GM18508 (cell line): ENCODE measurements around the gene CECR2.

Source experiments
- ATAC-seq: cut with Tn5 transposase; IDR thresholded peaks from one replicate; pipeline ENCODE4 v1.9.1; 2021; ENCODE audit warnings: moderate number of reproducible peaks; ENCODE audit not compliant: insufficient read depth, unreplicated experiment

The CECR2 gene

DNA sequence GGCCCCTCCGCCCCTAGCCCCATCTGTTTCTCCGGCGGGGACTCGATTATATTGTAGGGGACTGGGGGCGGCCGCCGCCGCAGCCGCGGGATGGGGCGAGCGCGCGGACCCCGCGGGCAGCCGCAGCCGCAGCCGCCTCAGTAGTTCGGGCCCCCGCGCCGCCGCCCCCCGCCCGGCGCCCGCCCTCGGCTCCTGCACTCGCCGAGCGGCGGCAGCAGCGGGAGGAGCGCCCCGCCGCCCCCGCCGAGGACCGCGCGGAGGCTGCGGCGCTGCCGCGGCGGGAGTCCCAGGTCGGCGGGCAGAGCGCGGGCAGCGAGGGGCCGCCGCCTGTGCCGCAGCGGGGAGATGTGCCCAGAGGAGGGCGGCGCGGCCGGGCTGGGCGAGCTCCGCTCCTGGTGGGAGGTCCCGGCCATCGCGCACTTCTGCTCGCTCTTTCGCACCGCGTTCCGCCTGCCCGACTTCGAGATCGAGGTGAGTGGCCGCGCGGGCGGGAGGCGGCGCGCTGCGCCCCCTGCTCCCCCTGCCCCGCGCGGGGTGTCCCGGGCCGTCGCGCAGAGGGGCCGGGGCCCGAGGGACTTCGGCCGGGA is at the start of gene CECR2:
Gene CECR2, plus strand, starts transcription at position 22 of the 587 bp plus-strand sequence. Its CDS starts 324 bp downstream, at position 346.
- ATAC-seq = no peak

DNA sequence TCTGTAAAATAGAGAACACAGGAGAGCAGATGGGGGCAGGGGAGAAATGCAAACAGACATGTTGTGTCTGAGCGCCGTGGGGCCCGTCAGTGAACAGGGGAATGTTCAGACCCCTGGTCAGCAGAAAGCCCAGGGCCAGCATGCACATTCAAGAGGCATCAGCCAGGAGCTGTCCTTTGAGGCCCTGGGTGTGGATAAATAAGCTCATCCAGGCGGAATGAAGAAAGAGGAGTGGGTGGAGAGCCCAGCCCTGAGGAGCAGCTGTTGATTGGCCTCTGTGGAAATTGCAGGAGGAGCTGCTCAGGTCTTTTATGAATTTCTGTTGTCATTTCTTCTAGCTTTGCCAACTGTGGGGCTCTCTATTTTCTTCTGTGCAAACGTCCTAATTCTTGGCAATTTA is 49.7 kb upstream of the CECR2 start:
- no peak for ATAC-seq

DNA sequence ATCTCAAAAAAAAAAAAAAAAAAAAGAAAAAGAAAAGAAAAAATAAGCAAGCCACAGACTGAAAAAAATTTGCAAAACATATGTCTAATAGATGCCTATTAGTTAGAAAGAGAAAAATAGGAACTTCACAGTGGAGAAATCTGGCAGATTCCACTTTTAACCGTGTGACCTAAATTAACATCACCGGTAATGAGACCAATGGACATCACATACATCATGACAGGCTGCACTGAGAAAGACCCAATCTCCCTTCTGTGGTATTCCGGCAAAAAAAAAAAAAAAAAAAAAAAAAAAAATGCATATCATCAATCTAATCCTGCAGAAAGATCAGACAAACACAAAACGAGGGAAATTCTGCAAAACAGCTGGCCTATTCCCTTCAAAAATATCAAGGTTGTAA is 46.7 kb upstream of the CECR2 start:
- ATAC-seq = no peak

DNA sequence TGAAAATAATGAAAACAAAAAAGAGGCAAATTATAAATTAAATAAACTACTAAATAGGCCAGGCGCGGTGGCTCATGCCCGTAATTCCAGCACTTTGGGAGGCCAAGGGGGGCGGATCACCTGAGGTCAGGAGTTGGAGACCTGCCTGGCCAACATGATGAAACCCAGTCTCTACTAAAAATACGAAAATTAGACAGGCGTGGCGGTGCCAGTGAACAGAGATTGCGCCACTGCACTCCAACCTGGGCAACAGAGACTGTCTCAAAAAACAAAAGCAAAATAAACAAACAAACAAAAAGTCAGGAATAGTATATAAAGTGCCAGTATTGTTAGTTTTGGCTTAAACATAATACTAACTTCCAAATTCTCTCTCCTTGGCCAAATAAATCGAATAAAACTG is 37.6 kb upstream of the CECR2 start:
- ATAC-seq = no peak

DNA sequence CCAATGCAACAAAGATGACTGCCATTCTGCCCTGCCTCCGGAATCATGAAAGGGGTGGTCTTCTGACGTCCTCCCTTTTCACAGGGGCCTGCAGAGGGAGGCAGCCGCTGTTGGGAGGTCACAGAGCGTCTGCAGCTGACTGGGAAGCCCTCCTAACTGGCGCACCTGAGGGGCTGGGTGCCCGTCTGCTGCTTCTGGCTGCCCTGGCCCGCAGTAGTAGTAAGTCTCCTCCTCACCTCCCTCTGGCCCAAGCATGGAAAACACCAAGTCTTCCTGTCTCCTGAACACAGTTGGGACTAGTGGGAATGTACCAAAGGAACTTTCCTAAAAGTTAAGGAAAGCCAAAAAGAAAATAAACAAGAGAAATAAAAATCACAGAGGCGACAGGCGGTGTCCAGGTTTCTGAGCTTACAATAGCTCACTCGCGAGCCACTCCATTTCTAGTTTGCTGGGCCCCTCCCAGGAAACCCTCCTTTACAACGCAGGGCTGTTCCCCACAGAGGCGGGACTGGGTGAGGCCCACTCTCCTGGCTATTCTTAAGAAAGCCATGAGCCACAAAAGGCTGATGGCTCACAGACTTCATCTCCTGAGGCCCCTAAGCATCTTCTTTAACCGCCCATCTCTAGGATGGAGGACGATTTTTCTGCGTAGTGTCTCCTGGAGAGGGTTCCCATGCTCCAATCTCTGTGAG is 37.0 kb upstream of the CECR2 start:
- no peak for ATAC-seq

GRCh38 chr22:17334059-17334458 is 35.2 kb upstream of the CECR2 start:
- no peak for ATAC-seq

DNA sequence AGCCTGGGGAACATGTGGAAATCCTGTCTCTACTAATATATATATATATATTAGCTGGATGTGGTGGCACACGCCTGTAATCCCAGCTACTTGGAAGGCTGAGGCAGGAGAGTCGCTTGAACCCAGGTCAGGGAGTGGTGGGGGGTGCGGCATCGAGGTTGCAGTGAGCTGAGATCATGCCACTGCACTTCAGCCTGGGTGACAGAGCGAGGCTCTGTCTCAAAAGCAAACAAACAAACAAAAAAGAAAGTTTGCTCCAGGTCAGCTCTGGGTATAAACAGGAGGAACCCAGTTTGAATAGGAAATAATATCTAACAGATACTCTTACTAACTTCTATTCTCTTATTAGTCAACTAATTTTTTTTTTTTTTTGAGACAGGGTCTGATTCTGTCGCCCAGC is 34.3 kb upstream of the CECR2 start:
- ATAC-seq = no peak

DNA sequence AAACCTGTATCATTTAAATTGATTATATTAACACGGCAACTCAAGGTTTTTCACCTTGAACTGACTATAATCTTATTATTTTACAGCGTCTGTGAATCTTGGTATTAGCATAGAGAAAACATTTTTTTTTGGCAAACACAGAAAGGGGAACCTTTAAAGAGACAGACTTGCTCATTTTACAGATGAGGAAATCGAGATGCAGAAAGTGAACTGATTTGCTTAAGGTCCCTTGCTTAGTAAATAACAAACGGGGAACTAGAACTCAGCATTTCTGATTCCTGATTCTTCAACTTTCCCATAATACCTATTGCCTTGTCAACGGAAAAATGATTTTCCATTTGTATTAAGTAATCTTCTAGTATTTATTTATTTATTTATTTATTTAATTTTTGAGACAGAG is 33.2 kb upstream of the CECR2 start:
- no peak for ATAC-seq

DNA sequence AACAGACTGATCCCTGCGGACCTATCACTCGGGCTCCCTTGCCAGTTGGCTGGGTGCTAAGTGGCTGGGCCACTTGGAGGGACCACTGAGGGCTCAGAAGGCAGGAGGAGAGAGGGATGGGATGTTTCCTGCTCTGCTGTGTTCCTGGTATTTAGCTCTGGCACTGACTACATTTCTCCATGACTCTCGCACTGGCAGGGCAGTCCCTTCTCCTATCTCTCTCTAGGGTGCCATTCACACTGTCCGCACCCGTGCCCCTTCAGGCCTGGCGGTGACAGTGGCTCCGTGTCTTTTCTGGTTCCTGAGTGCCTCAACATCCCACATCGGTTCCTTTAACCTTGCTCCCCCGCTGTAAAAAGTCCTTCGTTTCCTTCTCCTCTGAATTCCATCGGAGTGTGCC is 31.6 kb upstream of the CECR2 start:
- ATAC-seq = no peak

DNA sequence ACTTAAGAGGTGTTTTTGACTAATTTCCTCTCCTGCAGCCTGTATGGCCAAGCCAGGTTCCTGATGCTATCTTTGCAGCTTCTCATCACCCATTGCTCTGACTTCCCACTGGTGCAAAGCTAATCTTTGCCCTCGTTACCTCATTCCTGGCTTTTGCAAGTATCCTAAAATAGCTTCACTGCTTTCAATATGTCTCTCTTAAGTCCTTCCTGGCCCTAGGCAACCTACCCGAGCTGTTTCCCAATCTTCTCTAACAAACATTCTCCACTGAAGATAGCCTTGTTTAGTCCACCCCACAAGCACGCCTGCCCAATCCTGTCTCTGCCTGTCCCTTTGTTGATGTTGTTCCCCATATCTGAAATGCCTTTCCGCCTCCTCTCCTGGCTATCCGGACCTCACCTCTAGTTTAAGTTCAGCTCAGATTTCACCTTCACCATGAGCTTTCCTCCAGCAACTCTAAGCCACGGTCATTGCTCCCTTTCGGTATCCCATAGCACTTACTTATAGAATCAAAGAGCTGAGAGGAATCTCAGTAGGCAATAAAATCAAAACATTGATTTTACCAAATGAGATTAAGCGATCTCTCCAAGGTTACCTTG is 30.1 kb upstream of the CECR2 start:
- ATAC-seq = no peak

DNA sequence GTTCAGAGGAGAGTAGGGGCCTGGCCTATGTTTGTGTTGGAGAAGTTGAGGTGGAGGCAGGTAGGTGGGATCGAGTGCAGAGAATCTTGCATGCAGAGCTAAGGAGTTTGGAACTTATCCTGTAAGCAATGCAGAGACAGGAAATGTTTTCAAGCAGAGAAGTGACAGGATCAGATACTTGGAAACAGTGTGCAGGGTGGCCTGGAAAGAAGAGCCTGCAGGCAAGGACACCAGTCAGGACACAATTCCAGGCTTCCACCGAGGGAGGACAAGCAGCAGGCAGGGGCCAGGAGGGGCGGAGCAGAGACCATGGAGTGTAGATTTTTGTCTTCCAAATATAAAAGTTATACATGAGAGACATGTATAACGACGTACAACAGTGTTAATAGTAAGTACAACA is 26.9 kb upstream of the CECR2 start:
- ATAC-seq = no peak

DNA sequence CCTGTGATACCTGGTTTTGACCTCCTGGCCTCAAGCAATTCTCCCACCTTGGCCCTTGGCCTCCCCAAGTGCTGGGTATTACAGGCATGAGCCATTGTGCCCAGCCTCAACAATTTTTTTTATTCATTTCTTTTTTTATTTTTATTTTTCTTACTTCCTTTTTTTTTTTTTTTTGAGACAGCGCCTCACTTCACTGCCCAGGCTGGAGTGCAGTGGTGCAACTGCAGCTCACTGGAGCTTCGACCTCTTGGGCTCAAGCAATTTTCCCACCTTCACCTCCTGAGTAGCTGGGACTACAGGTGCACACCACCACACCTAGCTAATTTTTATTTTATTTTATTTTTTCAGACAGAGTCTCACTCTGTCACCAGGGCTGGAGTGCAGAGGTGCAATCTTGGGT is 25.5 kb upstream of the CECR2 start:
- no peak for ATAC-seq

GRCh38 chr22:17346578-17346977 is 22.7 kb upstream of the CECR2 start:
- ATAC-seq = no peak

DNA sequence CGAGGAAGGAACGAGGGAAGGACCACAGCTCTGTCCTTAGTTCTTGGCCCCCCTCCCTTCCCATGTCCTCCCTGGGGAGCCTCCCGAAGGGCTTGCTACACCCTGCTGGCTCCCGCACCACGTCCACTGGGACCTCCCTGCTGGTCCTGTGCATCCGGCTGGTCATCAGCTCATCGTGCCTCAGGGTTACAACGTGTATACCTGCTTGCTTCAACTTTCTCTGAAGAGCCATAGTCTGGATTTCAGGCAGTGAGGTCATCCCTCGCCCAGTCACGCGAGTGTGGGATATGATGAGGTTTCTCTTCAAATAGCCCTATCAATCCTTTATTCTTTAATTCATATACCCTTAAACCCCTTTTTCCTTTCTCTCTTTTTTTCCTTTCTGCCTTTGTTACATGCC is 21.5 kb upstream of the CECR2 start:
- no peak for ATAC-seq

GRCh38 chr22:17348464-17349103 is 20.7 kb upstream of the CECR2 start:
- ATAC-seq = no peak

DNA sequence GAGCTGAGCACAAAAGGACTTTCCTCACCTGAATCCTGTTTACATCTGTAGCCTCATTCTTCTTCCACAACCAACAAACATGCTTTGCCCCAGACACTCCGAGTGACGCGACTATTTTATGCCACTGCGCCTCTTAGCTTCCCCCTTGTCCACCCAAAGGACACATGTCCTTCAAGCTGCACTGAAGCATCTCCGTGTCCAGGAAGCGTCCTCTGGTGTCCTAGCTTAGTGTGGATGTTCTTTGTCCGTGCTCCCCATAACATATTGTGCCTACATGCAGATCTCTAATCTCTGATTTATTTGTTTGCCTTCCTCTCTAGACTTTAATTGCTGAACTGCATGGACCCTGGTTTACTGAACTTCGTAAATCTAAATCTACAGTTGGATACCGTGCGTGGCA is 20.1 kb upstream of the CECR2 start:
- no peak for ATAC-seq

GRCh38 chr22:17350292-17350691 is 19.0 kb upstream of the CECR2 start:
- ATAC-seq = no peak

GRCh38 chr22:17352798-17353197 is 16.5 kb upstream of the CECR2 start:
- ATAC-seq = no peak

DNA sequence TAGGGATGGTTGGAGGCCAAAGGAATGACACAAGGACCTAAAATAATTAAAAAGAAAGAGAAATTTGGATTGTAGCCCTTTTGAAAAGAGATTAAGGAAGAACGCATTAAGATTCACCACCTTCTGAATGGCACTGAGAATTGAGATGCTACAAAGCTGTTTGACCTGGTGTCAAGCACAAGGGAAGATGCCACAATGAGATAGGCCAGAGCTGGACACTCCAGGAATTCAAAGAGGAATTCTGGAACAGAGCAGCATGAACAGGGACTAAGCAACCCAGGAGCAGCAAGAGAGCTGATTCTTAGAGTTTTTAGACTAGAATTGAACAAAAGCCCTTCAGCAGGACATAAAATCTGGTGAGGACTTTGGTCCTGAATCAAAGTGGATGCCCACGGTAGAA is 11.6 kb upstream of the CECR2 start:
- no peak for ATAC-seq

DNA sequence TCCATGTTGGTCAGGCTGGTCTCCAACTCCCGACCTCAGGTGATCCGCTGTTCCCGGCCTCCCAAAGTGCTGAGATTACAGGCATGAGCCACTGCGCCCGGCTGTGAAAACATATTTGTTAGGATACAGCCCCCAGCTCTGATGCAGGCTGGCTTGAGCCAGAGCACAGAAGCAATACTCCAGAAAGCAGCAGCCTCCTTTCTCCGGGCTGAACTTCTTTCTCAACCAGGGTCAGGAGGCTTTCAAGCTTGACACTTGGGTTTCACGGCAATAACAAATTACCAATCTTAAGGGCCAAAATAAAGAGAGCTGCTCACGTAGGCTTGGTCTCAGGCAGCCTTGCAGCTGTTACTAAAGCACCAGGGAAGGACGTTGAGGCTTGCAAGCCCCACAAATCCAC is 10.8 kb upstream of the CECR2 start:
- no peak for ATAC-seq

GRCh38 chr22:17359501-17359900 is 9.8 kb upstream of the CECR2 start:
- ATAC-seq = no peak

GRCh38 chr22:17366329-17366728 is 2.9 kb upstream of the CECR2 start:
- no peak for ATAC-seq
